AG10803 (cell line): ENCODE data around the gene EPB41L1.

Experiments
- DNase-seq: peaks from one replicate; pipeline ENCODE4 v3.0.0; 2010; ENCODE audit warnings: low read depth
- H3K4me3 ChIP-seq: 2 replicates; pipeline ENCODE4 v1.5.1; 2011; ENCODE audit warnings: mild to moderate bottlenecking, low read length, control low read depth
- TF ChIP-seq, protein P1 (sequence below): conservative IDR thresholded peaks from 2 replicates; pipeline ENCODE4 v1.5.1; 2011; ENCODE audit warnings: mild to moderate bottlenecking, low read length, control low read depth, inconsistent platforms

Gene EPB41L1

DNA sequence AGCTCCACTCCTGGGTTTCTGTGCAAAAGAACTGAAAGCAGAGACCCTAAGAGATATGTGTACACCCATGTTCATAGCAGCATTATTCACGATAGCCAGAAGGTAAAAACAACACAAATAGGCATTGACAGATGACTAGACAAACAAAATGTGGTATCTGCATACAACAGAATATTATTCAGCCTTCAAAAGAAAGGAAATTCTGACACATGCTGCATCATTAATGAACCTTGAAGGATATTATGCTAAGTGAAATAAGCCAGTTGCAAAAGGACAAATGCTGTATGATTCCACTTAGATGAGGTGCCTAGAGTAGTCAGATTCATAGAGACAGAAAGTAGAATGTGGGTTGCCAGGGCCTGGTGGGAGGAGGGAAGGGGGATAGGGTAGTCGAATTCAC is 99.5 kb downstream of the EPB41L1 start:
- TF ChIP-seq, protein P1, sequence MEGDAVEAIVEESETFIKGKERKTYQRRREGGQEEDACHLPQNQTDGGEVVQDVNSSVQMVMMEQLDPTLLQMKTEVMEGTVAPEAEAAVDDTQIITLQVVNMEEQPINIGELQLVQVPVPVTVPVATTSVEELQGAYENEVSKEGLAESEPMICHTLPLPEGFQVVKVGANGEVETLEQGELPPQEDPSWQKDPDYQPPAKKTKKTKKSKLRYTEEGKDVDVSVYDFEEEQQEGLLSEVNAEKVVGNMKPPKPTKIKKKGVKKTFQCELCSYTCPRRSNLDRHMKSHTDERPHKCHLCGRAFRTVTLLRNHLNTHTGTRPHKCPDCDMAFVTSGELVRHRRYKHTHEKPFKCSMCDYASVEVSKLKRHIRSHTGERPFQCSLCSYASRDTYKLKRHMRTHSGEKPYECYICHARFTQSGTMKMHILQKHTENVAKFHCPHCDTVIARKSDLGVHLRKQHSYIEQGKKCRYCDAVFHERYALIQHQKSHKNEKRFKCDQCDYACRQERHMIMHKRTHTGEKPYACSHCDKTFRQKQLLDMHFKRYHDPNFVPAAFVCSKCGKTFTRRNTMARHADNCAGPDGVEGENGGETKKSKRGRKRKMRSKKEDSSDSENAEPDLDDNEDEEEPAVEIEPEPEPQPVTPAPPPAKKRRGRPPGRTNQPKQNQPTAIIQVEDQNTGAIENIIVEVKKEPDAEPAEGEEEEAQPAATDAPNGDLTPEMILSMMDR: no peak
- DNase-seq: no peak
- H3K4me3 ChIP-seq: no peak overlapping the region

DNA sequence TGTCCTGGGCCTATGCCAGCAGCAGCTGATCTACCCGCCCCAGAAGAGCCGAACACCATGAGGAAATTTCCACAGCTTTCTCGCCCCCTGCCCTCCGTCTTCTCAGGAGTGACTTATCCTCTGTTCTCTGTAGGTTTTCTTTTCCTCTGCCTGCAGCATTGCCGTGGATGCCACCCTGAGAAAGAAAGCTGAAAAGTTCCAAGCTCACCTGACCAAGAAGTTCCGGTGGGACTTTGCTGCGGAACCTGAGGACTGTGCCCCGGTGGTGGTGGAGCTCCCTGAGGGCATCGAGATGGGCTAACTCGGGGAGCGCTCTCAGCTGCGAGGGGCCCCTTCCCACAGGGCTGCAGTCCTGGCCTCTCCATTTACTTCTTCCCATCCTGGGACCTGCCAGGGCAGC is 100.9 kb downstream of the EPB41L1 start:
- DNase-seq: no peak
- no peak overlapping the region for H3K4me3 ChIP-seq

DNA sequence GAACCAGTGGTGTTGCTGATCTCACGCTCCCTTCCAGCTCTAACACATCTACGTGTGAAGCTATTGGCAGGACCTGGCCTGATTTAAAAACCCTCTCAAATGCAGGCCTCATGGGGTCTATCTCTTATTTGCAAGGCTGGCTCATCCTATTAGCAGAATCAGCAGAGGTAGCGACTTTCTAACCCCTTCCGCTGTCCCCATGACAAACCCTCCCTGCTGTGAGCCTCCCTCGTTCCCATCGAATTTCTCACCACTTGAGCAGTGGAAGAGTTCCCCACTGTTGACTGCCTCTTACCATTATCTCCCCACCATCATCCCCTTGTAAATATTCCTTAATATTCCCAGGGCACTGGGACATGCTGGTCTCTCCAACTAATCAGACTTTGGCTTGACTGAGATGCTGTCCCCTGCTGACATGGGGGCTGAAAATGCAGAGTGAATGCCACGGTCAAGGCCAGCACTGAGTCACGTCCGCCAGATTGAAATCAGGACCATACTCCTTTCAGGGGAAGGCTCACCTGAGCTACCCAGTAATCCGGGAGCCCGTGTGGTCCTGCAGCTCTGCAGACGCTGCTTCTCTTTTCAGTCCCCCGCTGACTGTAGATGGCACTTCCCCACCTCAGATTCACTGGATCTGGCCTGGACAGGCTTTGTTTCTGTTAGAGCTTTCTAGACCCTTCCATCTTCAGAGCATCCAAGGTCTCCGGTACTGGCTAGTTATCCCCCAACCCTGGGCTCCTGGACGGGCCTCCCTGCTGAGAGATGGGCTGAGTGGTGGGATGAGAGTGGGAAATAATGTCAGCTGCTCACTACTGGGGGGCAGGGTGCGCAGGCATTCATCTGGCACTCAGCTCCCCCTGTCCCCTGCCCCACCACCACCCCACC is 104.9 kb downstream of the EPB41L1 start:
- TF ChIP-seq, protein P1: no peak
- H3K4me3 ChIP-seq: no peak overlapping the region
- no peak for DNase-seq

More for the DNA sequence above, 100.9 kb downstream of the EPB41L1 start:
- TF ChIP-seq, protein P1: no peak

DNA sequence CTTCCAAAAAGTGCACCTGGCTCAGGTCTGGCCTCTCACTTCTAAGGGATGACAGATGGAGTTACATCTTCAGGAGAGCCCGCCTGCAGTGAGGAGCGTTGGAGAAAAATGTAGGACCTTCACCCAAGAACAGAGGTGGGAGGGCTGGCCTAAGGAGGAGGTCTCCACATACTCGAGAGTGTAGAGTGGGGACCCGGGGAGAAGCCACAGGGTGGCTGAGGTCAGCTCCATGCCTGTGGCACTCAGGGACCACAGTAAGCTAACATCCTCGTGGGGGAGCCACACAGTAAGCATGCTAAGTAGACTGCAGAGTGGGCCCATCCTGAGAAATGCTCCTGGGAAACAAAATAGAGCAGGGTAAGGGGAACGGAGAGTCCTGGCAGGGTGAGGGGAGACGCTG is 105.8 kb downstream of the EPB41L1 start:
- TF ChIP-seq, protein P1: no peak
- no peak overlapping the region for H3K4me3 ChIP-seq
- no peak for DNase-seq

DNA sequence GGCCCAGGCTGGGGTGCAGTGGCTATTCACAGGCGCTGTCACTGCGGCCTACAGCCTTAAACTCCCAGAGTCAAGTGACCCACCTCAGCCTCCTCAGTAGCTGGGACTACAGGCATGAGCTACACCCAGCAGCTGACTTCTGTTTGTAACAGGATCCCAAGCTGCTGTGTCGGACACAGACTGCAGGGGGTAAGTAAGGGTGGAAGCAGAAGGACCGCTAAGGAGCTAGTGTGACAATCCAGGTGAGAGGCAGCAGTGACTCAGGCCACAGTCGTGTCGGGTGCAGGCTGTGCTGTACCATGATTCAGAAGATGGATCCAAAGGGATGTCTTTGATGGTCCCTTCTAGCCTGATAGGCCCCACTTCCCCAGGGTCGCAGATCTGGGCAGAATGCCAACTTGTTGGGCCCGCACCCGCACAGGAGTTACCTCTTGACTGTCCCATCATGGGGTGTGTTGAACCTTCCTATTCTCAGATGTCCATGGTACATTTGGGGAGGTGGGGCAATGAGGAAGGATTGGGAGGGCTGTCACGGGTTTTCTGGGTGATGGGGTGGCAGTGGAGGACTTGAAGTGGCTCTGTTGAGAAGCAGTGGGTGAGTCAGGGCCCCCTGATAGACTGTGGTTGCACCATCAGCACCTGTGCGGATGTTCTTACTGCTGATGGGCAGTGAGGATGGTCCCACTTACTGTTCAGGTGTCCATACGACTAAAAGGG is 107.0 kb downstream of the EPB41L1 start:
- no peak overlapping the region for H3K4me3 ChIP-seq
- TF ChIP-seq, protein P1: no peak
- DNase-seq: no peak

DNA sequence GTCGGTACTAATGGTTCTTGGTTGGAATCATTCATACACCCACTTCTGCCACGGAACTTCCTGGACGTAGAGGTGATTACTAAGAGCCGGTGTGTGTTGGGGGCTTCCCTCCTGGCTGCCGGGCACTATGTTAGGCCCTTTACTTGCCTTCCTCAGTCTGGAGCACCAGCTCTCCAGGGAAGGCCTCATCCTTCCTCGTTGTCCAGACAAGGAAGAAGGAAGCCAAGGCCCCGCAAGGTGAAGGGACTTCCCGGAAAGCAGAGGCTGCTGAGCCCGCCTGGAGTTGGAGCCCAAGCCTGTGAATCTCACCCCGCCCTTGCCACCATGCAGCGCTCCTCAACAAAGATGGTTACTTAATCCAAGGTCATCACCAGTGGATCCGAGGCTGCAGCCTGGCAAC is 107.9 kb downstream of the EPB41L1 start:
- TF ChIP-seq, protein P1: no peak
- no peak overlapping the region for H3K4me3 ChIP-seq
- DNase-seq: no peak
